ENCODE results near the gene UBE3B.

DNA sequence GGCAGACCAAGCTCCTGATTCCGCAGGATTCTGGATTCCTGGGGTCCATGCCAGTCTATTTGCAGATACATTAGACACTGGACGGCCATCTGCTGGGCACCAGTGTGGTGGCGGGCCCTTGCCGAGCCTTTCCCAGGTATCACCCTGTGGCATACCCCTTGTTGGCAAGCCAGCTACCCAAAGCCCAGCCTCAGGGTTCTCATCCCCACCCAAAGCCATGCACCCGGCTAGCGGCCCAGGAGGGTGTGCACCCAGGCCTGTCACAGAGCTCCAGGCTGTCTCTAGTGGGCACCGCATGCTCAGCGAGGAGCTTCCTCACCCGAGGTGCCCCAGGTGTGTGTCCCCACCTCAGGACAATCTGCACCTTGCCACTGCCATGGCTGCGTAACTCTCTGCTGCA, 82.2 kb downstream of the UBE3B start:
- TF ChIP-seq, protein P1, sequence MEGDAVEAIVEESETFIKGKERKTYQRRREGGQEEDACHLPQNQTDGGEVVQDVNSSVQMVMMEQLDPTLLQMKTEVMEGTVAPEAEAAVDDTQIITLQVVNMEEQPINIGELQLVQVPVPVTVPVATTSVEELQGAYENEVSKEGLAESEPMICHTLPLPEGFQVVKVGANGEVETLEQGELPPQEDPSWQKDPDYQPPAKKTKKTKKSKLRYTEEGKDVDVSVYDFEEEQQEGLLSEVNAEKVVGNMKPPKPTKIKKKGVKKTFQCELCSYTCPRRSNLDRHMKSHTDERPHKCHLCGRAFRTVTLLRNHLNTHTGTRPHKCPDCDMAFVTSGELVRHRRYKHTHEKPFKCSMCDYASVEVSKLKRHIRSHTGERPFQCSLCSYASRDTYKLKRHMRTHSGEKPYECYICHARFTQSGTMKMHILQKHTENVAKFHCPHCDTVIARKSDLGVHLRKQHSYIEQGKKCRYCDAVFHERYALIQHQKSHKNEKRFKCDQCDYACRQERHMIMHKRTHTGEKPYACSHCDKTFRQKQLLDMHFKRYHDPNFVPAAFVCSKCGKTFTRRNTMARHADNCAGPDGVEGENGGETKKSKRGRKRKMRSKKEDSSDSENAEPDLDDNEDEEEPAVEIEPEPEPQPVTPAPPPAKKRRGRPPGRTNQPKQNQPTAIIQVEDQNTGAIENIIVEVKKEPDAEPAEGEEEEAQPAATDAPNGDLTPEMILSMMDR (IDR thresholded peaks at IDR 0.05) = no peak
- no peak for TF ChIP-seq EP300 (IDR thresholded peaks at IDR 0.05)
- TF ChIP-seq POLR2A (IDR thresholded peaks at IDR 0.05) = no peak

Measured in stomach (tissue), 4 donors.